Measurements from ENCODE around the gene POLR2E.

GRCh38 chr19:1074544-1075283, 20.5 kb downstream of the POLR2E start:
- TF ChIP-seq CTCF (IDR thresholded peaks at IDR 0.05) (no peak), POLR2A (IDR thresholded peaks at IDR 0.05) (no peak)

All from body of pancreas (tissue), 4 donors.